Lower leg skin (tissue), 3 donors: Measurements from ENCODE around the gene TRMO.

Experiments
- CTCF ChIP-seq, 3 donors: fragments of 450-650 bp; IDR thresholded peaks; one replicate each; pipeline ENCODE4 v1.5.1; 2016; ENCODE audit warnings: antibody characterized with exemption in 3 of 3, mild to moderate bottlenecking in 3 of 3, moderate library complexity in 2 of 3
- POLR2A ChIP-seq, 2 donors: fragments of 450-650 bp; IDR thresholded peaks; one replicate each; pipeline ENCODE4 v1.6.1; 2016 to 2017; ENCODE audit warnings: antibody characterized with exemption in 2 of 2, mild to moderate bottlenecking in 1 of 2, moderate library complexity in 1 of 2

GRCh38 chr9:97908705-97909104, 13.6 kb downstream of the TRMO start:
- TF ChIP-seq CTCF (IDR thresholded peaks at IDR 0.05) (no peak), POLR2A (IDR thresholded peaks at IDR 0.05) (no peak)
